Myocyte (in vitro differentiated cells): ENCODE results near the gene GIGYF2. TPM values are rescaled to one million over a fixed set of nuclear protein-coding genes. Genes with fewer than 3 reads are reported as not detected.
"Not testable (repeated sequence)": the region's sequence is repeated elsewhere in the genome, so short reads cannot be mapped to it uniquely, and the experiment has no call there.

Experiments
- DNase-seq: peaks from one replicate; pipeline ENCODE4 v3.0.0-alpha.2; 2012; ENCODE audit warnings: low read depth
- total RNA-seq: library from RNA; depleted of rRNA; stranded (reverse); fragments of >200 nt; gene quantifications from 2 replicates; pipeline ENCODE4 v1.2.3, GENCODE V29; 2014

Gene GIGYF2
- total RNA-seq, 1 donor from 2014 or later = 67.8 TPM

DNA sequence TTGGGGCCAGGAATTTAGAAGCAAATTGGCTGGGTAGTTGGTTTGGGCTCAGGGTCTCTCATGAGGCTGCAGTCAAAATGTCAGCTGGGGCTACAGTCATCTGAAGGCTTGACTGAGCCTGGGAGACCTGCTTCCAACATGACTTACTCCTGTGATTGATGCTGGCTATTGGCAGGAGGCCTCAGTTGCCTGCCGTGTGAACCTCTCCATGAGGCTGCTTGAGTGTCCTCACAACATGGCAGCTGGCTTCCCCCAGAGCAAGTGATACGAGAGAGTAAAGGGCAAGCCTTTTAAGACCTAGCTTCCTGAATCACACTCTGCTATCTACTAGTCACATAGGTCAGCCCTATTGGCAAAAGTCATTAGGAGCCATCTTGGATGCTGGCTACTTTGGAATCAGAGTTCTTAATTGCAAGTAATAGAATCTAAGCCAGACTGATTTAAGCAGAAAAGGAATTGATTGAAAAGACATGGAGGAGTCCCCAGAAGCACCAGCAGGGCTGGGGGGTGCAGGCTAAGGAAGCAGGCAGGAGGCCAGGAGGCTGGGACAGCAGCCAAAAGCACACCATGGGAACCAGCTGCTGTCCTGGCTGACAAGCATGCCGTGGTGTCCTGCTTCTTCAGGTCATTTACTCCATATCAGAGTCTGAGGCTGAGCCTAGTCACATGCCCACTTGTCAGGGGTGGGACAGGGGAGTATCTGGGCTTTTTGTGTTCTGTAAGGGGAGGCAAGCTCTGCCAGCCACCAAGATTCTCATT is 7.8 kb upstream of the GIGYF2 start:
- DNase-seq = peak; percentile 90

DNA sequence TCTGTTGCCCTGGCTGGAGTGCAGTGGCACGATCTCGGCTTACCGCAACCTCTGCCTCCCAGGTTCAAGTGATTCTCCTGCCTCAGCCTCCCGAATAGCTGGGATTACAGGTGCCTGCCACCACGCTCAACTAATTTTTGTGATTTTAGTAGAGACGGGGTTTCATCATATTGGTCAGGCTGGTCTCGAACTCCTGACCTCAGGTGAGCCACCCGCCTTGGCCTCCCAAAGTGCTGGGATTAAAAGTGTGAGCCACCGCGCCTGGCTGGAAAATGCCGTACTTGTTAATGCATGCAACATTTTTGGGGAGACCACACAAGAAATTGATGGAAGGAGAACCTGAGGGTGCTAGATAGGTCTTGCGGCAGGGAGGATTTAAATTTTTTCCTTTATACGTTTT is 6.0 kb upstream of the GIGYF2 start:
- not testable (repeated sequence) for DNase-seq

DNA sequence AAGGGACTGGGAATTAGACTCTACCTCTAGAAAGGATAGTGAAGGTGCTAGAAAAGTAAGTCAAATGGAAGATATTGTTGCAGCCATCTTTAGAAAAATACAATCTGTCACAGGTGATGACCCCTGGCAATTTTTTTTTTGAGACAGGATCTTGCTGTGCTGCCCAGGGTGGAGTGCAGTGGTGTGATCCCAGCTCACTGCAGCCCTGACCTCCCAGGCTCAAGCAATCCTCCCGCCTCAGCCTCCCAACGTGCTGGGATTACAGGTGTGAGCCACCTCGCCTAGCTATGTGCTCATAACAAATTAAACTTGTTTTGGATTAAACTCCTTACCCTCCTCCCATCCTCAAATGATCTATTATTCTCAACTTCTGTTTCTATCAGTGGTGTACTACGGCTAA is 3.8 kb upstream of the GIGYF2 start:
- no peak for DNase-seq

DNA sequence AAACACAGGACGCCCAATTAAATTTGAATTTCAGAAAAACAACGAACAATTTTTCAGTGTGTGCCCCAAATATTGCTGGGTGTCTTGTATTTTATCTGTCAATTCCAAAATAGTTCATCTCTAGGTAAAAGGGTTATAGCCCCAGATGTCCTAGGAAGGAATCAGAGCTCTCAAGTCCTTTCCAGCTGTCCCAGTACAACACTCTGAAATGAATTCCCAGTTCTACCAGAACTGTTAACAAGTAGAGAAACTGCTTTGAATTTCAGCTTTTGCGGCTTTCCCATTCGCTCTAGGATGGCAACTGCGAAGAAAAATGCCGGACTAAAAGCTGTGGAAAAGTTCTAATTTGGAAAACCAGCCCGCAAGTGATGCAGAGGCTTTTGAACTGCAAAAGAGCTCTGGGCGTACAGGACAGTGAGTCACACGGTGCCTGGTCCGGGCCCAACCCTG is 497 bp upstream of the GIGYF2 start:
- DNase-seq = no peak

DNA sequence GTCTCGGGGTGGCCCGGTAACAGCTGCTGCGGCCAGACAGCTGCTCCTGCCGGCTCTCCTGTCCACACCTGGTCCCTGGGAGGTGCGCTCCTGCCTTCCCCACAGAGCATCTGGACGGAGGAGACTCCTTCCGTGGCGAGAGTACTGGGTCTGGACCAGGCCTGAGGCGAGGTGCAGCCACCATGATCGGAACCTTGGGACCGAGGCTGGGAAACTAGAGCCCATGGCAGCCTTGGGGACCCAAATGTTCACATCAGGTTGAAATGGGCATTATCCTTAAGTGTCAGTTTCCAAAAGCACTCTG is 628 bp downstream of the GIGYF2 start:
- peak; percentile 49 for DNase-seq

DNA sequence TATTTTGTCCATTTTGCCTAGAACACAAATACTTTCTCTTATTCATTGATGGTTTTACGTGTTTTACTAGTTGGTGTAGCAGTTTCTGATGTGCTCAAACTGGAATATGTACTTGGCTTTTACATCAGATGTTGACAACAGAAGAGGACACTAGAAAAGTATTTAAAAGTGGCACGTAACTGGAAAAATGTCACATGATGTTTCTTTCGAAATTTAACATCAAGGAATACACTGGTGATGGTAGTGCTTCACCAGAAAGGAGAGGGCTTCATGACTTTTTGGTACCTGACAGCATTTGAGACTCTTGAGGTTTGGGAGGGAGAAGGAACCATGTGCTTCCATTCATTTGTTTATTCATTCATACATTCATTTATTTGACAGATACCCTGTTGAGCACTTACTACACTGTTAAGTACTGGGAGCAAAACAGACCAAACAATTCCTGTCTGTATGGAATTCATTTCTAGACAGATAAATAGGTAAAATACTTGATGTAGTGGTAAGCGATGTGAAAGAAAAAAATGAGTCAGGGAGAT is 1.5 kb downstream of the GIGYF2 start:
- DNase-seq = no peak

DNA sequence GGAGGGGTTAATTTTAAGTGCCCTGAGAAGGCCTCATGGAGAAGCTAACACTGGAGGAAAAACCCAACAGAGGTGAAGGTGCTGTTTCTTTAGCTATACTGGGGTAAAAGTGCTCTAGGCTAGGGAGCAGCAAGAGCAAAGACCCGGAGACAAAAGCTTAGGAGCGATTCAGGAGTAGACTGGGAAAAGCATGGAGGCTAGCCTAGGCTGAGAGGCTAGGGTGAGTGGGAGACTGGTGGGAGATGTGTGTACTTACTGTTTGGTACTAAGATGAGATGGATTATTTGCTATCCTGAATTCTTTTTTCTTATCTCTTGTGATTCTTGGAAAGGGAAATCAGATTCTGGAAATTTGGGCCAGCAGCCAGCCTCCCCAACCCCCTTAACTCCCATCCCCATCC is 2.0 kb downstream of the GIGYF2 start:
- no peak for DNase-seq

DNA sequence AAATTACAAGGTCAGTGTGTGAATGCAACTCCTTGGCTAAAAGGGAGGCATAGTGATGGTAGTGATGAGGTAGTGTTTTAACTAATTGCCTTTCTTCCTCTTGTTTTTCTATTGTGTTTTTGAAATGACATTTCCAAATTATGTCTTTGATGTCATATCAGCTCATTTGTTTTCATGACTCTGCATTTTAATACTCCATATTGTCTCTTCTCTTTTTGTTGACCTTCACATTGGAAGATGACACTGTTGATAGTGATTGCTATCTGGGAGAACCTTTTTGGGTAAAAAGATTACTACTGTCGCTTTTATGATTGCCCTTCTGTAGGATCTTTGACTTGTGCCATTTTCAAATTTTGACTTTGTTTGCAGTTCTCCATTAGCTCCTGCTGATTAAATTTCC is 3.0 kb downstream of the GIGYF2 start:
- DNase-seq = no peak

DNA sequence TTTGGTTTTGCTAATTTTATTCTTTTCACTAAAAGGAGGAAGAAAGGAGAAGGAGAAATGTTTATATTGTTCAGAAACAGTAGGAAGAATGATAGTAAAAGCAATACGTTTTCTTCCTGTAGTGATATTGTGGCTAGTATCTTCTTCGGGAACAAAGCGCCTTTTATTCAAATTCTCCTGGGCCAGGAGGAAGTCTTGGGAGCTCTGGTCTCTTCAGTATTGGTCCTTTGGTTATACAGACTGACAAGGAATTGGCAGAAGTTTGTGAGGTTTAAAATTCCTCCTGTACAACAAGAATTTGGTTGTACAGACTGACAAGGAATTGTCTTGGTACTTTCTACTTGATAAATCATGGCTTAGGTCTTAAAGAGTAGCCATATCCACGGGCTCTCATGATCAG is 9.9 kb downstream of the GIGYF2 start:
- DNase-seq = no peak

DNA sequence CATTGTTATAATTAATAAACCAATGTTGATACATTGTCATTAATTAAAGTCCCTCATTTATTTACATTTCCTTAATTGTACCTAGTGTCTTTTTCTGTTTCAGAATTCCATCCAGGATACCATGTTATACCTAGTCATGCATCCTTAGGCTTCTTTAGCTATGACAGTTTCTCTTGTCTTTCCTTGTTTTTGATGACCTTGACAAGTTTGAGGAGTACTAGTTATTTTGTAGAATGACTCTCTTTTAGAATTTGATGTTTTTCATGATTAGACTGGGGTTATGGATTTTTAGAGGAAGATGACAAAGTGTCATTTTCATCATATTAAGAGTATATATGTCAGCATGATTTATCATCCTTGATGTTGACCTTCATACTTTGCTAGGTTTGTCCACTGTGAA is 16.4 kb downstream of the GIGYF2 start:
- DNase-seq = no peak

DNA sequence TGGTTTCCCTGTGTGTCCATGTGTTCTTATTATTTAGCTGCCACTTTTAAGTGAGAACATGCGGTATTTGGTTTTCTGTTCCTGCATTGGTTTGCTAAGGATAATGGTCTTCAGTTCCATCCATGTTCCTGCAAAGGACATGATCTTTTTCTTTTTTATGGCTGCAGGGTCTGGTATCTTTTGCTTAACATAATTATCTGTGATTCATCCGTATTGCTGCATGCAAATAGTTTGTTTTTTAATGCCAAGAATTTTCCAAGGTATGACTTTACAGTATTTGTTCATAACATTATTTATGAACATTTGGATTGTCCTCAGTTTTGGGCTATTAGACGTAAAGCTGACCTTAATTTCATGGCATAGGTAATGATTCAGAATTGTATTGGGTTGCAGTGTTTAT is 17.8 kb downstream of the GIGYF2 start:
- no peak for DNase-seq

DNA sequence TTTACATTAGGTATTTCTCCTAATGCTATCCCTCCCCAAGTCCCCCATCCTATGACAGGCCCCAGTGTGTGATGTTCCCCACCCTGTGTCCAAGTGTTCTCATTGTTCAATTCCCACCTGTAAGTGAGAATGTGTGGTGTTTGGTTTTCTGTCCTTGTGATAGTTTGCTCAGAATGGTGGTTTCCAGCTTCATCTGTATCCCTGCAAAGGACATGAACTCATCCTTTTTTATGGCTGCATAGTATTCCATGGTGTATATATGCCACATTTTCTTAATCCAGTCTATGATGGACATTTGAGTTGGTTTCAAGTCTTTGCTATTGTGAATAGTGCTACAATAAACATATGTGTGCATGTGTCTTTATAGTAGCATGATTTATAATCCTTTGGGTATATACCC is 22.9 kb downstream of the GIGYF2 start:
- not testable (repeated sequence) for DNase-seq

DNA sequence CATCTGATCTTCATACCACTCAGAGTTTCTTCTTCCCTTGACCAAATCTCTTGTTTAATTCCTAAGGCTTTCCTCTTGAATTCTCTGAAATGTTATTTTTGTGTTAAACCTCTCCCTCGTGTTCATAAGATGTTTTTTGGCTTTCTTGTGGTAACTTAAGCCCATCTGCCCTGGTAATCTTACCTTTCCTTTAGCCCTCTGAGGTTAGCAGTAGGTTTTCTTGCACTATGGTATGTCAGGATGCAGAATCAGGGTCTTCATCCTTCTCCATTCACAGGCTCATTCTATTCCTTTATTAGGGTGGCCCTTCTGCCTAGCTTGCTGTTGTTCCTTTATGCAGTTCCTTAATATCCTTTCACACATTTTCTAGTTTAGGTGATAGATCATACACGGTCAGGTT is 24.1 kb downstream of the GIGYF2 start:
- DNase-seq = no peak

DNA sequence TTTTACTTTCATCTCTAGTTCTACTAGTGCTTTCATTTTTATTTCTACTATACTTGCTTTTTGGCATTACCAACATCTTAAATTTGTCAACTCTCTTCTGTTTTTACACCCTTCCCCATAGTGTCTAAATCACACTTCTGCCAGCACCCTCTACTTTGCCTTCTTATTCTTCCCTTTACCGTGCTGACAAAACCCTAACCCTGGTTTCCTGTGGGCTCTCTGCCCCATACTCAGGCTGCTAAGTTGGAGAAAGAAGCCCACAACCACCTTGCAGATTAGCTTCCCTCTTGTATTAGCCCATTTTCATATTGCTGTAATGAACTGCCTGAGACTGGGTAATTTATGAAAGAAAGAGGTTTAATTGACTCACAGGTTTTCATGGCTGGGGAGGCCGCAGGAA is 24.8 kb downstream of the GIGYF2 start:
- no peak for DNase-seq

DNA sequence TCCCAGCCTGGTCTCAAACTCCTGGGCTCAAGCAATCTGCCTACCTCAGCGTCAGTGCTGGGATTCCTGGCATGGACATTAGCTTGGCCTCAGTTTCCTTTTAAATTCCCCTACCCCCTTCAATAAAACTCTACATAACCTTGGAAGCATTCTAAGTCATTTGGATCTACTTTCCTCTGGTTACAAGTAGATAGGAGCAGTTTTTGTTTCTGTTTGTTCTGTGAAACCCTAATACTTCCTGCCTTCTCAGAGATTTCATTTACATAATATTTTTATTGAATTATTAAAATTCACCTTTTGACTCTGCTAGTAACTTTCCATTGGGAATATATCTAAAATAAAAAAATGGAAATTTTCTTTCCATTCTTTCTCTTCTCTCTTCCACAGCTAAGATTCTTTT is 25.9 kb downstream of the GIGYF2 start:
- no peak for DNase-seq

DNA sequence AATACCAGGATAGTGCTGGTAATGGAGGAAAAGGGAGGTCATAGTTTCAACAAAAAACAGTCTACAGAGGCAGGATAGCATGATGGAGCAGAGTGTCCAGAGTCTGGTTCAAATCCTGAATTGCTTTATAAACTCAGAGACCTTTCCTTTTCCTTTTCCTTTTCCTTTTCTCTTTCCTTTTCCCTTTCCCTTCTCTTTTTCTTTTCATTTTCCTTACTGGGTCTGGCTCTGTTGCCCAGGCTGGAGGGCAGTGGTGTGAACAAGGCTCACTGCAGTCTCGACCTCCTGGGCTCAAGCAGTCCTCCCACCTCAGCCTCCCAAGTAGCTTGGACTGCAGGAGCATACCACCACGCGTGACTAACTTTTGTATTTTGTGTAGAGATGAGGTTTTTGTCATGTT is 31.7 kb downstream of the GIGYF2 start:
- DNase-seq = no peak

DNA sequence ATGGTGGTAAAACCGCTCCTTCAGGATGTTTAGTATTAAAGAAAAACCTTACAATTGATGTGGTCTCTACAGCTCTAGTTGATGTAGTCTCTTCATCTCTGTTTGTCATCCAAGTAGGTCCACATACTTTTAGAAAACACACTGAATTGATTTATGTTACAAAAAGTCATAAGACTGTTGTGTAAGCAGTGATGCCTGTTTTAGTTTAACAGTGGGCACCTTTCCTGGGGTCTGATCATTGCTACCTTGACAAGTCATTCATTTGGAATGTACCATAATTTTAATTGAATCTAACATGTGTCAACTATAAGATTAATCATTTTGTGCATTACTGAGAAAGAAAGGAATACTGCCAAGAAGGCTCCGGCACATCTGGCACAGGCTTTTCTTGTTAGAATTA is 34.3 kb downstream of the GIGYF2 start:
- DNase-seq = no peak

DNA sequence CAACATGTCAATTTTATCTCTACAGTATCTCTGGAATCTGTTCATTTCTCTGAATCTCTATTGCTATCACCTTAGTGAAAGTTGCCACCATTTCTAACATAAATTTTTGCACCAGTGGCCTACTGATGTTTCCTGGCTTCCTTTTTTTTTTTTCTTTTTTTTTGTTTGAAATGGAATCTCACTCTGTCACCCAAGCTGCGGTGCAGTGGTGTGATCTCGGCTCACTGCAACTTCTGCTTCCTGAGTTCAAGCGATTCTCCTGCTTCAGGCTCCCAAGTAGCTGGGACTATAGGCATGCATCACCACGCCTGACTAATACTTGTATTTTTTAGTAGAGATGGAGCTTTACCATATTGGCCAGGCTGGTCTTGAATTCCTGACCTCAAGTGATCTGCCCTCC is 44.2 kb downstream of the GIGYF2 start:
- no peak for DNase-seq

DNA sequence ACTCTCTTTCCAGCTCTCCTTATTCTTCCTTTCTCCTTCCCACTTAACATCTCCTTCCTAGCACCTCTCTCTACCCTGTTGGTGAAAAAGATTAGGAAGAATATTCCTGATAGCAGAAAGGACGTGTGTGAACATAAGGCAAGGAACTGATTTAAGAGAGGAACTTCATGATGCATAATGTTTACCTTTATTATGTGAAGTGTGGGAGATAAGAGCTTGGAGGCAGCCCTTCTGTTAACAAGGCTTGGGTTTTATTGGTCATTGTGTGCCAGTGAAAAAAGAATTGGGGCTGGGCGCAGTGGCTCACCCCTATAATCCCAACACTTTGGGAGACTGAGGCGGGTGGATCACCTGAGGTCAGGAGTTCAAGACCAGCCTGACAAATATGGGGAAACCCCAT is 44.8 kb downstream of the GIGYF2 start:
- no peak for DNase-seq

DNA sequence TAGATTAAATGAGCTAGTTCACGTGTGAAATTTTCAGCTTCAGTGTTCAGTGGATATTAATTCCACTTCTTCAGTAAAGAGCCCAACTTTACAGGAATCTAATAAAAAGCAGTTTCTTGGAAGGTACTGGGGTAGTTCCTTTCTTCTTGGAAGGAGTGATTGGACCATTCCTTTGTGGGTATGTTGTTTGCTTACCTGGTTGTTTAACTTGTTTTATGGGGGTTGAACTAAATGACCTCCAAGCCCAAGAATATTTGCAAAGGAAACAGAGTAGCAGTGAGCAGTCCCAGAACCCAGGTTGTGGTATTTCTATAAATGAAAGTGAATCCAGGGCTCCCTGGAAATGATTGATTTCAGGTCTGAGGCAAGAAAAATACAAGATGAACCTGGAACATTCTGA is 47.8 kb downstream of the GIGYF2 start:
- no peak for DNase-seq

DNA sequence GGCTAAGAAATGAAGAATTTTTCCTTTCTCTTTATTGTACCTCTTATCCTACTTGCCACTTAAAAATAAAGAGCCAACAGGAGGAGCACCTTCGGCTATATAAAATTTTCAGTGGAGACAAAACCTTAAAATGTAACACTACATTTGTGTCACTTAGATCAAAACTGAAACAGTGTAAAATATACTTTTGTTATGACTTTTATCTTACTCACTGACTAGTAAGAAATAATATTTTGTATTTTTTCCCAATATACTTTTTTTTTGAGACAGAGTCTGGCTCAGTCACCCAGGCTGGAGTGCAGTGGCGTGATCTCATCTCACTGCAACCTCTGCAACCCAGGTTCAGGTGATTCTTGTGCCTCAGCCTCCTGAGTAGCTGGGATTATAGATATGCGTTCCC is 50.9 kb downstream of the GIGYF2 start:
- DNase-seq = no peak

DNA sequence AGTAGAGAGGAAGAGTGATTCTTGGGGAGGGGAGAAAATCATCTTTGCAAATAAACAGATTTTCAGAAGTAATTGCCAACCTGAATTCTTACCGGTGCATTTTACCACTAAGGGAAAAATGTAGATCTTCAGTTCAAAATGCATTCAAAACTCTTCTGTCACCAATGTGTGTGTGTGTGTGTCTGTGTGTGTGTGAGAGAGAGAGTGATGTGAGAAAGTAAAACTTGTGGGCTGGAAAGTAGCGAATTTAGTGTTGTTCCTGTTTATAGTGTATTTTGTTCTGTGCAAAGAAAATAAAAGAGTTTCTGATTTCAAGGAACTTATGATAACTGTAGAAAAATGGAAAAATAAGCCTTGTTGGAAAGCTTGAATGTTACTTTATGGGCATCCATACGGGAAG is 52.2 kb downstream of the GIGYF2 start:
- DNase-seq = no peak

DNA sequence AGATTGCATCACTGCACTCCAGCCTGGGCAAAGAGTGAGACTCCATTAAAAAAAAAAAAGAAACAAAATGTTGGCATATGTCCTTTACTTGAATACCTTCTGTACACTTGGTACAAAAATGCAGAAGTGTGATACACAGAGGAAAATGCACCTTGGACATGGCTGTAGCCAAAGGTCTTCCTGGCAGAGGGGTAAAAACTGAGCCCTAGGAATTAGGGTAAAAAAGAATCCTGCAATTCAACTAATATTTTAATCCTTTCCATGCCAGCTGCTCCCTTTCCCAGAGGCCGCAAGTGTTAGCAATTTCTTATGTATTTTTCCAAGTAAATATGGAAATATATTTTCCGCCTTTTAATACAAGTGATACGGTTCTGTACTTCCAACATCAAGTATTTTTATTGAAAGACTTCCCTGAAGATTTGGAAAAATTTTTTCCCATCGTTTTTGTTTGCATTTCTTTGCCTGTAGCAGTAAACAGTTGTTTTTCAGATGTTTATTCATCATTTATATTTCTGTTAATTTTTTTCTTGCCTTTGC is 53.1 kb downstream of the GIGYF2 start:
- no peak for DNase-seq
